K562 (cell line): Measurements from ENCODE around the gene LSP1.

Experiments
- ATF7 ChIP-seq: fragments of 450-650 bp; IDR thresholded peaks from 2 replicates; pipeline ENCODE4 v1.7.1; 2014; ENCODE audit warnings: mild to moderate bottlenecking, moderate library complexity
- BHLHE40 ChIP-seq: IDR thresholded peaks from 2 replicates; pipeline ENCODE4 v1.6.1; 2011; ENCODE audit warnings: low read length, improper control_type of control experiment
- HDAC1 ChIP-seq, 2 experiments: fragments of 450-650 bp; IDR thresholded peaks; 2 replicates each; pipeline ENCODE4 v1.6.1; 2016 to 2017; ENCODE audit warnings: inconsistent platforms in 1 of 2, mild to moderate bottlenecking in 1 of 2, moderate library complexity in 1 of 2
- HSF4 ChIP-seq: fragments of 250-450 bp; sonication (Bioruptor Pico); IDR thresholded peaks from 2 replicates; pipeline ENCODE4 v2.1.2; 2022; ENCODE audit warnings: mild to moderate bottlenecking, moderate library complexity, borderline replicate concordance
- KLF13 ChIP-seq: fragments of 450-650 bp; IDR thresholded peaks from 2 replicates; pipeline ENCODE4 v1.6.1; 2016; ENCODE audit warnings: missing genetic modification characterization, low read depth, mild to moderate bottlenecking, missing compliant biosample characterization, moderate library complexity, borderline replicate concordance
- NCOA2 ChIP-seq, 2 experiments: fragments of 450-650 bp; IDR thresholded peaks; 2 replicates each; pipeline ENCODE4 v1.6.1; 2018; ENCODE audit warnings: mild to moderate bottlenecking in 2 of 2, moderate library complexity in 1 of 2; ENCODE audit not compliant: partially characterized antibody in 2 of 2
- NFYB ChIP-seq: IDR thresholded peaks from 2 replicates; pipeline ENCODE4 v1.6.1; 2011; ENCODE audit warnings: mild to moderate bottlenecking, moderate library complexity; ENCODE audit not compliant: insufficient read length; ENCODE audit errors: extremely low read depth
- POLR2A ChIP-seq: fragments of 450-650 bp; conservative IDR thresholded peaks from 2 replicates; pipeline ENCODE4 v1.6.1; 2016
- TEAD4 ChIP-seq, 2 experiments: sonication (generic) in 1 of 2; formaldehyde crosslinking in 1 of 2; IDR thresholded peaks; 2 replicates each; pipeline versions ENCODE4 v1.6.1 to v1.8.0; 2012 to 2022; ENCODE audit warnings: borderline replicate concordance in 1 of 2, inconsistent platforms in 1 of 2, low read length in 1 of 2, mild to moderate bottlenecking in 1 of 2, missing genetic modification reagents in 1 of 2
- ZNF184 ChIP-seq: sonication (generic); formaldehyde crosslinking; IDR thresholded peaks from 2 replicates; pipeline ENCODE4 v1.5.0; 2020; ENCODE audit warnings: missing genetic modification reagents
- ZNF408 ChIP-seq: fragments of 250-450 bp; sonication (Bioruptor Pico); IDR thresholded peaks from 2 replicates; pipeline ENCODE4 v1.4.0; 2020; ENCODE audit warnings: low read depth, mild to moderate bottlenecking, moderate library complexity
- TF ChIP-seq, protein P1 (sequence below), 3 experiments: IDR thresholded peaks in 2 of 3; conservative IDR thresholded peaks in 1 of 3; 2 replicates each; pipeline ENCODE4 v1.5.1; 2011 to 2012; ENCODE audit warnings: low read length in 3 of 3, mild to moderate bottlenecking in 3 of 3, control low read depth in 2 of 3, improper control_type of control experiment in 1 of 3, inconsistent platforms in 1 of 3, low read depth in 1 of 3, mixed read lengths in 1 of 3, moderate library complexity in 1 of 3; ENCODE audit not compliant: insufficient read depth in 2 of 3
- TF ChIP-seq, protein P2 (sequence below): sonication (generic); formaldehyde crosslinking; IDR thresholded peaks from 2 replicates; pipeline ENCODE4 v1.8.0; 2022; ENCODE audit warnings: mild to moderate bottlenecking, missing genetic modification reagents

DNA sequence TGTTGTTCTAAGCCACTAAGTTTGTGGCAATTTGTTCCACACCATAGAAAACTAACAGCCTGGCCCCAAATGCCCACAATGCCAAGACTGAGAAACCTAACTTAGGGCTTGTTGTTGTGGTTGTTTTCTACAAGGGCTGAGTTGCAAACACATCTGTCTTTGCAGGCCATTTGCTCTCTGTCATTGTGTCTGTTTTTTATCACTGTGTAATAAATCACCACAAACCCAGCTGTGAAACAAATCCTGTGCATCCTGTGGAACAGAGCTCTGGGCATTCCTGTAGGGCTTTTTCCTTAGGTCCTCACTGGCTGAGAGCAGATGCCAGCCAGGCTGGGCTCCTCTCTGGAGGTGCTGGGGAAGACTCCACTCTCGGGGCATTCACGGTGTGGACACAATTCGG lies 33.8 kb upstream of the LSP1 start:
- TF ChIP-seq, protein P1, sequence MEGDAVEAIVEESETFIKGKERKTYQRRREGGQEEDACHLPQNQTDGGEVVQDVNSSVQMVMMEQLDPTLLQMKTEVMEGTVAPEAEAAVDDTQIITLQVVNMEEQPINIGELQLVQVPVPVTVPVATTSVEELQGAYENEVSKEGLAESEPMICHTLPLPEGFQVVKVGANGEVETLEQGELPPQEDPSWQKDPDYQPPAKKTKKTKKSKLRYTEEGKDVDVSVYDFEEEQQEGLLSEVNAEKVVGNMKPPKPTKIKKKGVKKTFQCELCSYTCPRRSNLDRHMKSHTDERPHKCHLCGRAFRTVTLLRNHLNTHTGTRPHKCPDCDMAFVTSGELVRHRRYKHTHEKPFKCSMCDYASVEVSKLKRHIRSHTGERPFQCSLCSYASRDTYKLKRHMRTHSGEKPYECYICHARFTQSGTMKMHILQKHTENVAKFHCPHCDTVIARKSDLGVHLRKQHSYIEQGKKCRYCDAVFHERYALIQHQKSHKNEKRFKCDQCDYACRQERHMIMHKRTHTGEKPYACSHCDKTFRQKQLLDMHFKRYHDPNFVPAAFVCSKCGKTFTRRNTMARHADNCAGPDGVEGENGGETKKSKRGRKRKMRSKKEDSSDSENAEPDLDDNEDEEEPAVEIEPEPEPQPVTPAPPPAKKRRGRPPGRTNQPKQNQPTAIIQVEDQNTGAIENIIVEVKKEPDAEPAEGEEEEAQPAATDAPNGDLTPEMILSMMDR (IDR thresholded peaks at IDR 0.05 in 2 of 3, conservative IDR thresholded peaks at IDR 0.05 in 1 of 3; ENCODE audit: insufficient read depth in 2 of 3, low read depth in 1 of 3, low read length in 3 of 3), result no peak
- TF ChIP-seq ATF7, result no peak
- TF ChIP-seq HDAC1 (IDR thresholded peaks at IDR 0.05), result no peak
- TF ChIP-seq ZNF184 (CRISPR knock-in tag), result no peak
- TF ChIP-seq POLR2A, result no peak
- no peak for TF ChIP-seq NCOA2 (IDR thresholded peaks at IDR 0.05; ENCODE audit: partially characterized antibody in 2 of 2)
- TF ChIP-seq TEAD4 (IDR thresholded peaks at IDR 0.05; ENCODE audit: low read length), result no peak
- TF ChIP-seq TEAD4 (CRISPR knock-in tag; IDR thresholded peaks at IDR 0.05; ENCODE audit: borderline replicate concordance), result no peak
- TF ChIP-seq KLF13 (tag), result no peak
- no peak for TF ChIP-seq BHLHE40
- TF ChIP-seq HSF4 (CRISPR knock-in tag), result no peak
- TF ChIP-seq, protein P2, sequence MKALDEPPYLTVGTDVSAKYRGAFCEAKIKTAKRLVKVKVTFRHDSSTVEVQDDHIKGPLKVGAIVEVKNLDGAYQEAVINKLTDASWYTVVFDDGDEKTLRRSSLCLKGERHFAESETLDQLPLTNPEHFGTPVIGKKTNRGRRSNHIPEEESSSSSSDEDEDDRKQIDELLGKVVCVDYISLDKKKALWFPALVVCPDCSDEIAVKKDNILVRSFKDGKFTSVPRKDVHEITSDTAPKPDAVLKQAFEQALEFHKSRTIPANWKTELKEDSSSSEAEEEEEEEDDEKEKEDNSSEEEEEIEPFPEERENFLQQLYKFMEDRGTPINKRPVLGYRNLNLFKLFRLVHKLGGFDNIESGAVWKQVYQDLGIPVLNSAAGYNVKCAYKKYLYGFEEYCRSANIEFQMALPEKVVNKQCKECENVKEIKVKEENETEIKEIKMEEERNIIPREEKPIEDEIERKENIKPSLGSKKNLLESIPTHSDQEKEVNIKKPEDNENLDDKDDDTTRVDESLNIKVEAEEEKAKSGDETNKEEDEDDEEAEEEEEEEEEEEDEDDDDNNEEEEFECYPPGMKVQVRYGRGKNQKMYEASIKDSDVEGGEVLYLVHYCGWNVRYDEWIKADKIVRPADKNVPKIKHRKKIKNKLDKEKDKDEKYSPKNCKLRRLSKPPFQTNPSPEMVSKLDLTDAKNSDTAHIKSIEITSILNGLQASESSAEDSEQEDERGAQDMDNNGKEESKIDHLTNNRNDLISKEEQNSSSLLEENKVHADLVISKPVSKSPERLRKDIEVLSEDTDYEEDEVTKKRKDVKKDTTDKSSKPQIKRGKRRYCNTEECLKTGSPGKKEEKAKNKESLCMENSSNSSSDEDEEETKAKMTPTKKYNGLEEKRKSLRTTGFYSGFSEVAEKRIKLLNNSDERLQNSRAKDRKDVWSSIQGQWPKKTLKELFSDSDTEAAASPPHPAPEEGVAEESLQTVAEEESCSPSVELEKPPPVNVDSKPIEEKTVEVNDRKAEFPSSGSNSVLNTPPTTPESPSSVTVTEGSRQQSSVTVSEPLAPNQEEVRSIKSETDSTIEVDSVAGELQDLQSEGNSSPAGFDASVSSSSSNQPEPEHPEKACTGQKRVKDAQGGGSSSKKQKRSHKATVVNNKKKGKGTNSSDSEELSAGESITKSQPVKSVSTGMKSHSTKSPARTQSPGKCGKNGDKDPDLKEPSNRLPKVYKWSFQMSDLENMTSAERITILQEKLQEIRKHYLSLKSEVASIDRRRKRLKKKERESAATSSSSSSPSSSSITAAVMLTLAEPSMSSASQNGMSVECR, result no peak
- no peak for TF ChIP-seq NFYB
- no peak for TF ChIP-seq ZNF408 (CRISPR knock-in tag)
